Activated CD4-positive, alpha-beta T cell treated with anti-CD3 and anti-CD28 coated beads, Interleukin-2, amount 10 ng/mL, durations not matched to agents 7 days and 5 days (primary cell): Measurements from ENCODE around the gene DCUN1D2. TPM values are rescaled to one million over a fixed set of nuclear protein-coding genes. Genes with fewer than 3 reads are reported as not detected.
"Not testable (repeated sequence)": the region's sequence is repeated elsewhere in the genome, so short reads cannot be mapped to it uniquely, and the experiment has no call there.

Source experiments
- CTCF ChIA-PET: fragments of 350-600 bp; sonication (Branson Sonifier 250); formaldehyde crosslinking; loops from one replicate; lab custom pipeline; 2021; ENCODE audit warnings: antibody characterized with exemption; lab: Charles Lee
- POLR2A ChIA-PET: fragments of 350-600 bp; sonication (Branson Sonifier 250); formaldehyde crosslinking; loops from one replicate; lab custom pipeline; 2021; ENCODE audit warnings: antibody characterized with exemption; lab: Charles Lee
- DNase-seq: peaks from one replicate; pipeline ENCODE4 v3.0.0-alpha.2; 2020
- H3K27ac Mint-ChIP-seq: one replicate; pipeline ENCODE4 v1.8.0; 2021; ENCODE audit warnings: mild to moderate bottlenecking, moderate library complexity, mixed read lengths
- H3K27me3 Mint-ChIP-seq: one replicate; pipeline ENCODE4 v1.8.0; 2021; ENCODE audit warnings: mixed read lengths
- H3K36me3 Mint-ChIP-seq: one replicate; pipeline ENCODE4 v1.8.0; 2021; ENCODE audit warnings: low read depth, mixed read lengths
- H3K4me1 Mint-ChIP-seq: one replicate; pipeline ENCODE4 v1.8.0; 2021; ENCODE audit warnings: mixed read lengths
- H3K4me3 Mint-ChIP-seq: one replicate; pipeline ENCODE4 v1.8.0; 2021; ENCODE audit warnings: mild to moderate bottlenecking, moderate library complexity, mixed read lengths
- H3K9me3 Mint-ChIP-seq: one replicate; pipeline ENCODE4 v1.8.0; 2021; ENCODE audit warnings: mixed read lengths
- total RNA-seq, 2 experiments: library from RNA; stranded (reverse); gene quantifications; one replicate each; pipeline ENCODE4 v1.2.3, GENCODE V29; 2021

DCUN1D2 gene
- total RNA-seq, 2 experiments from 2014 or later: 13.9 to 20.3 TPM

GRCh38 chr13:113531041-113531873, 40.7 kb upstream of the DCUN1D2 start:
- no peak for DNase-seq
- H3K4me1 Mint-ChIP-seq: no peaks in the 10 kb centered on the region
- no peak overlapping the region for H3K27ac Mint-ChIP-seq
- POLR2A ChIA-PET: no interaction called here
- no peaks in the 10 kb centered on the region for H3K9me3 Mint-ChIP-seq
- no peak overlapping the region for H3K4me3 Mint-ChIP-seq
- H3K36me3 Mint-ChIP-seq: peaks cover 3% of the 10 kb centered on the region
- CTCF ChIA-PET: no interaction called here
- no peaks in the 10 kb centered on the region for H3K27me3 Mint-ChIP-seq

DNA sequence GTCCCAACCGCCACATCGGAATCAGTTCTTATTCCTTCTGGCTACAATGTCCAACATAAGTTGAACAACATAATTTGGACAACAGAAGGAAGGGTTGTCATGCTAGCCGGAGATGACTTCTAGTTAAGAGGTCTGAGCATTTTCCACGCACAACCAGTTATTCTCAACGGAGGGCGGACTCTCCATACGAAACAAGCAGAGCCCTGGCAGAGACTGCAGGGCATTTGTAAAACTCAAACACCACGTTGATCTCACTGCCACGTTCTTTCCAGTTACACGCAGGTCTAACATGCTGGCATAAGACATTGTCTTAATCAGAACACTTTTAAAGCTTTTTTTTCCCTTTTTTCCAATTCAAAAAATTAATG, 38.3 kb upstream of the DCUN1D2 start:
- Mint-ChIP-seq H3K27me3 (no peaks in the 10 kb centered on the region), H3K4me3 (no peak overlapping the region), H3K36me3 (peaks cover 5% of the 10 kb centered on the region), H3K27ac (no peak overlapping the region), H3K4me1 (no peaks in the 10 kb centered on the region), H3K9me3 (no peaks in the 10 kb centered on the region)
- POLR2A ChIA-PET: no interaction called here
- CTCF ChIA-PET: no interaction called here
- no peak for DNase-seq

DNA sequence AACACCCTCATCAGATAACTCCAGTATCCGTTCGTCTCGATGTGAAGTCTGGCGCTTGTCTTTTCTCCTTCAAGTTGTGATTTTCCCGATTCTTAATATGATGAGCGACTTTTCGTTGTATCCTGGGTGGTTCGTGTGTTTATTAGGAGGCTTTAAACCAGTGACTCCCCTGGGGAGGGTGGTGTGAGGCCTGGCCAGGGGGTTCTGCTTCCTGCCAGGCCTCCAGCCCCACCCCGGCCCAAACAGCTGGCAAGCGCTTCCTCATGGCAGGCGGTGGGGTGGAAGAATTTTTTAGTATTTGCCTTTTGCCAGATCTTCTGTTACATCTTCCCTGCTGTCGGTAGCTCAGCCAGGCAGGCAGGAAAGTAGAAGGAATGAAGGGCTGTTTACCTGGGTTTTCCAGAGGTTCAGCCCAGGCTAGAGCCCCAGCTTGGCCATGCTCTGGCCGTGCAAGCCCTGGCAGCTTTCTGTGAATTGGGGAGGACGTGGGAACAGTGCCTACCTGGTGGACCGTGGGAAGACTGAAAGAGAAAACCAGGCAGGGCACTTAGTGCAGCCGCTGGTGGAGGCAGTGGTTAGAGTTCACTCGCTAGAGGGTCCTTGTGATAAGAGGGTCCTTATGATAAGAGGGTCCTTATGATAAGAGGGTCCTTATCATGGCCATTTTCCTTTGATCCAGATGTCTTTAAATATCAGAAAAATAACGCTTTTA, 37.7 kb upstream of the DCUN1D2 start:
- Mint-ChIP-seq H3K27ac (no peak overlapping the region), H3K4me1 (no peaks in the 10 kb centered on the region)
- POLR2A ChIA-PET: no interaction called here

DNA sequence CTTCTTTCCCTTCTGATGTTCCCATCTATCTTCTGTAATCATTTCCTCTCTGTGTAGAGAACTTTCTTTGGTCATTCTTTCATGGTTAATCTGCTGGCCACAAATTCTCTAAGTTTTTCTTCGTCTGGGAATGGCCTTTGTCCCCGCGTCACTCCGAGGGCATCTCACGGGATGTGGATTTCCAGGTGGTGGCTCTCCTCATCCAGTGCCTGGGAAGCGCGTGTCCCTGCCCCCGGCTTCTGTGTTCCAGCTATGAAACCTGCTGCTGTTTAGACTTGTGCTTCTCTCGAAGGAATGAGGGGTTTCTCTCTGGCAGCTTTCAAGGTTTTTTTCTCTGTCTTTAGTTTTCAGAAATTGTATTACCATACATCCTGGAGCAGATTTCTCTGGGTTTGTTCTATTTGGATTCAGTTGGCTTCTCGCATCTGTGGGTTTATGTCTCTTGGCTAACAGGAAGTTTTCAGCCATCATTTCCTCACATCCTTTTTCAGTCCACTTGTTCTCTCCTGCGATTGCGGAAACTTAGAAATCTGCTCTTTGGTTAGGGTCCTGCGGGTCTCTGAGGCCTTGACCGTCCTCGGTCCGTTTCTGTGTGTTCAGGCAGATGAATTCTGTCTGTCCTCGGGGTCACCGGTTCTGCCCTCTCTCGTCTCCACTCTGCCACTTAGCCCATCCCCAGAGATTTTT, 36.9 kb upstream of the DCUN1D2 start:
- Mint-ChIP-seq H3K27me3 (no peaks in the 10 kb centered on the region), H3K9me3 (no peaks in the 10 kb centered on the region), H3K4me1 (no peaks in the 10 kb centered on the region), H3K36me3 (peaks cover 10% of the 10 kb centered on the region), H3K27ac (no peak overlapping the region), H3K4me3 (no peak overlapping the region)
- DNase-seq: no peak
- ChIA-PET CTCF (no interaction called here), POLR2A (no interaction called here)

More for the DNA sequence above, 37.7 kb upstream of the DCUN1D2 start:
- no peak for DNase-seq
- Mint-ChIP-seq H3K9me3 (no peaks in the 10 kb centered on the region), H3K27me3 (no peaks in the 10 kb centered on the region), H3K36me3 (peaks cover 5% of the 10 kb centered on the region), H3K4me3 (no peak overlapping the region)
- CTCF ChIA-PET: no interaction called here

DNA sequence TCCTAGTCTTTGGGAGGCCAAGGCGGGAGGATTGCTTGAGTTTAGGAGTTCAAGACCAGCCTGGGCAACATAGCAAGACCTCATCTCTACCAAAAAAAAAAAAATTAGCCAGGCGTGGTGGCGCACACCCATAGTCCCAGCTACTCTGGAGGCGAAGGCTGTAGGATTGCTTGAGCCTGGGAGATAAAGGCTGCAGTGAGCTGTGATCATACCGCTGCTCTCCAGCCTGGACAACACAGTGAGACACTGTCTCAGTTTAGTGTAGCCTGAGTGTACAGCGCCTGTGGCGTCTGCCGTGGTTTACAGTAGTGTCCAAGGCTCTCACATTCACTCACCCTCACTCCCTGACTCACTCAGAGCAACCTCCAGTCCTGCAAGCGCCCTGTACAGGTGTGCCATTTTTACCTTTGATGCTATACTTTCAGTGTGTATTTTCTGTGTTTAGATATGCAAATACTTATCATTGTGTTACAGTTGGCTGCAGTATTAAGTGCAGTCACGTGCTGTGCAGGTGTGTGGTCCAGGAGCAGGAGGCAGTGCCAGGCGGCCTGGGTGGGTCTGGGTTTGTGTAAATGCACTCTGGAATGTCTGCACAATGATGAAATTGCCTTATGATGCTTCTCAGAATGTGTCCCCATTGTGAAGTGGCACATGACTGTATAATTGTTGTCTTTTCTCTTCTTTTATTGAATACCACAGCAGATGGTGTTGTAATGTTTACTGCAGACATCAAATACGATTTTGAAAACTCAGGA, 36.1 kb upstream of the DCUN1D2 start:
- H3K4me3 Mint-ChIP-seq: no peak overlapping the region
- H3K27me3 Mint-ChIP-seq: no peaks in the 10 kb centered on the region
- H3K9me3 Mint-ChIP-seq: no peaks in the 10 kb centered on the region
- no peak for DNase-seq
- no peak overlapping the region for H3K27ac Mint-ChIP-seq
- ChIA-PET POLR2A (no interaction called here), CTCF (no interaction called here)
- no peaks in the 10 kb centered on the region for H3K4me1 Mint-ChIP-seq
- peaks cover 10% of the 10 kb centered on the region for H3K36me3 Mint-ChIP-seq

- H3K4me3 Mint-ChIP-seq, H3K27ac Mint-ChIP-seq, CTCF ChIA-PET, H3K27me3 Mint-ChIP-seq, H3K9me3 Mint-ChIP-seq, H3K4me1 Mint-ChIP-seq, DNase-seq, H3K36me3 Mint-ChIP-seq, POLR2A ChIA-PET: not testable (repeated sequence)
These were observed 31.9 kb upstream of the DCUN1D2 start for GRCh38 chr13:113522438-113522837.

DNA sequence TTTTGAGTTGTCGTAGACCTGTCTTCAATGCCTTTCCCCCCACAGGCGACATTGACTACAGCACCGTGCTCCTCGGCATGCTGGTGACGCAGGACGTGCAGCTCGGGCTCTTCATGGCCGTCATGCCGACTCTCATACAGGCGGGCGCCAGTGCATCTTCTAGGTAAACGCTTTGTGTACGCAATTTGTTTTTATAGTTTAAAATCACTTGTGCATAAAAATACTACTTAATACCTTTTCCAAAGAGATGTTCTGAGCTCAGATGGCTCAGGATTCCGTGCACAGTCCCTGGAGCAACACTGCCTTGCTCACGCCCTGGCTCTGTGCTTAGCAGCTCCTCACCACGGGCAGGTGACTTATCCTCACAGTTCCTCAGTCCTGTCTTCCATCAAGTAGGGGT, 30.1 kb upstream of the DCUN1D2 start:
- Mint-ChIP-seq H3K4me1 (peaks cover 2% of the 10 kb centered on the region), H3K27ac (no peak overlapping the region), H3K36me3 (peaks cover 7% of the 10 kb centered on the region), H3K4me3 (no peak overlapping the region), H3K27me3 (no peaks in the 10 kb centered on the region), H3K9me3 (no peaks in the 10 kb centered on the region)
- no peak for DNase-seq
- ChIA-PET POLR2A (no interaction called here), CTCF (interaction anchor here (0.8 kb wide), 1 partner anchor 407 kb away, joined by 3 read pairs; no protein-coding TSS in a partner anchor)

GRCh38 chr13:113519556-113519955, 29.0 kb upstream of the DCUN1D2 start:
- POLR2A ChIA-PET: no interaction called here
- no peaks in the 10 kb centered on the region for H3K9me3 Mint-ChIP-seq
- H3K36me3 Mint-ChIP-seq: peaks cover 8% of the 10 kb centered on the region
- peaks cover 2% of the 10 kb centered on the region for H3K4me1 Mint-ChIP-seq
- no peaks in the 10 kb centered on the region for H3K27me3 Mint-ChIP-seq
- H3K27ac Mint-ChIP-seq: no peak overlapping the region
- no peak overlapping the region for H3K4me3 Mint-ChIP-seq
- no peak for DNase-seq
- CTCF ChIA-PET: interaction anchor here (0.8 kb wide), 1 partner anchor 406 kb away, joined by 3 read pairs; no protein-coding TSS in a partner anchor

DNA sequence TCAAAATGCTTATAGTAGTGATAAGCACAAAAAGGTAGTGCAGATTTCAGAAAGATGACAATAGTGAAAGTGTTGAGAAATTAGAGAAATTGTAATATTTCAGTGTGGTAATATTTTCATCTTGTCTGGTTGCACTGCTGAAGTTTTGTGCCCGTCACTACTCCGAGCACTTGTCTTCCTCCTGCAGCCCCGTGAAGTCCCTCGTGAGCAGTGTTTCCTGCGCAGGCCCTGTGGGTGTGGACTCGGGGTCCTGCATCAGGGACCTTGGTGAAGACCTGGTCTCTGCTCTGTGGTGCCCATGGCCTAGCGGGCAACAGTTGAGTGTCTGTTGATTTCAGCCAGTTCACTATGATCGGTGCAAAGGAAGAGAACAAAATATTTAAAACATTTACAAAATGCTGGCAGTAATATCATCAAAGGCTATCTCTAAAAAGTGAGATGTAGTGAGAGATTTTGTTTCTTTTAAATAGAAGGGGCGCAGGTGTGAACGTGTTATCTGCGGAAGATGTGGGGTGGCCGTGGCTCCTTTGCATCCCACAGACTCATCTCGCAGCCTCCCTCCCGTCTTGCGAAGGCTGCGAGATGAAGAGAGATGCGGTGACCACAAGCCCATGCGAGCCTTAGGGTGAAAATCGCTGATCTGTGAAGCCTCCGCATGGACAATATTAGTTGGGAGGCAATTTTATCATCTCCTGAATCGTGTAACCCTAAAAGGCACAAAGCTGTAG, 27.7 kb upstream of the DCUN1D2 start:
- peaks cover 2% of the 10 kb centered on the region for H3K4me1 Mint-ChIP-seq
- H3K9me3 Mint-ChIP-seq: no peaks in the 10 kb centered on the region
- no peak overlapping the region for H3K27ac Mint-ChIP-seq
- no peak for DNase-seq
- H3K36me3 Mint-ChIP-seq: peaks cover 6% of the 10 kb centered on the region
- H3K27me3 Mint-ChIP-seq: no peaks in the 10 kb centered on the region
- ChIA-PET CTCF (no interaction called here), POLR2A (interaction anchor here (0.5 kb wide), 1 partner anchor 121 kb away, joined by 3 read pairs; no protein-coding TSS in a partner anchor)
- H3K4me3 Mint-ChIP-seq: no peak overlapping the region

DNA sequence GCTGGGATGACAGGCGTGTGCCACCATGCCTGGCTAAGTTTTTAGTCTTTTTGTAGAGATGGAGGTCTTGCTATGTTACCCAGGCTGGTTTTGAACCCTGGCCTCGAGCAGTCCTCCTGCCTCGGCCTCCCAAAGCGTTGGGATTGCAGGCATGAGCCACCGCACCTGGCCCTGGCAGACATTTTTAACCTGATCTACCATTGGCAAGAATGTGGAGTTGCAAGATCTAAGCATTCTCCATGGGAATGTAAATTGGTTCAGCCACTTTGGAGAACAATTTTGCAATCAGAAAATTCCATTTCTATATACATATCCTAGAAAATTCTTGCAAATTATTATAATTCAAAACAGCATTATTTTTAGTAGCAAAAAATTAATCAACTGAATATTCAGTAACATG, 24.3 kb upstream of the DCUN1D2 start:
- Mint-ChIP-seq H3K36me3 (peaks cover 2% of the 10 kb centered on the region), H3K4me1 (peaks cover 2% of the 10 kb centered on the region), H3K27me3 (no peaks in the 10 kb centered on the region), H3K4me3 (no peak overlapping the region), H3K9me3 (no peaks in the 10 kb centered on the region), H3K27ac (no peak overlapping the region)
- POLR2A ChIA-PET: no interaction called here
- DNase-seq: no peak
- CTCF ChIA-PET: no interaction called here

DNA sequence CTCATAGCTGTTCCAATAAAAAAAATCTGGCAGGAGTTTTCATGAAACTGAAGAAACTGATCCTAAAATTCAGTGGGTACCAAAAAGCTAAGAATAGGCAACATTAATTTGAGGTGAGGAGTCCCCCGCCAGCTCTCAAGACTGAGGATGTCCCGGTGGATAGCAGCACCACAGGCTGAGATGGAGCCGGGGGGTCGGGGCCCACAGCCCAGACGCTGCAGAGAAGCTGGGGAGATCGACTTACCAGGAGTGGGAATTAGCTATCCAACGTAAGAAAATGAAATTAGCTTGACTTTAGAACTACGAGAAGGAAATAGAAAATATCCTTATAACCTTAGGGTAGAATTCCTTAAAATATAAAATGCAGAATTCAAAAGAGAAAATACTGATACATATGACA, 23.2 kb upstream of the DCUN1D2 start:
- ChIA-PET CTCF (interaction anchor here (0.9 kb wide), 1 partner anchor 9 kb away, joined by 3 read pairs; no protein-coding TSS in a partner anchor), POLR2A (no interaction called here)
- no peaks in the 10 kb centered on the region for H3K27me3 Mint-ChIP-seq
- H3K36me3 Mint-ChIP-seq: peaks cover 2% of the 10 kb centered on the region
- H3K9me3 Mint-ChIP-seq: no peaks in the 10 kb centered on the region
- H3K4me3 Mint-ChIP-seq: no peak overlapping the region
- H3K4me1 Mint-ChIP-seq: peaks cover 2% of the 10 kb centered on the region
- no peak overlapping the region for H3K27ac Mint-ChIP-seq
- no peak for DNase-seq

GRCh38 chr13:113511361-113511760, 20.9 kb upstream of the DCUN1D2 start:
- ChIA-PET CTCF (no interaction called here), POLR2A (no interaction called here)
- no peaks in the 10 kb centered on the region for H3K27me3 Mint-ChIP-seq
- H3K4me3 Mint-ChIP-seq: no peak overlapping the region
- H3K4me1 Mint-ChIP-seq: no peaks in the 10 kb centered on the region
- H3K36me3 Mint-ChIP-seq: peaks cover 2% of the 10 kb centered on the region
- no peak overlapping the region for H3K27ac Mint-ChIP-seq
- no peaks in the 10 kb centered on the region for H3K9me3 Mint-ChIP-seq
- no peak for DNase-seq
